Lower leg skin (tissue), 3 donors: ENCODE results near the gene UST.

ENCODE experiments used
- POLR2A ChIP-seq, 2 donors: fragments of 450-650 bp; IDR thresholded peaks; one replicate each; pipeline ENCODE4 v1.6.1; 2016 to 2017; ENCODE audit warnings: antibody characterized with exemption in 2 of 2, mild to moderate bottlenecking in 1 of 2, moderate library complexity in 1 of 2
- TF ChIP-seq, protein P1 (sequence below), 3 donors: fragments of 450-650 bp; IDR thresholded peaks; one replicate each; pipeline ENCODE4 v1.5.1; 2016; ENCODE audit warnings: antibody characterized with exemption in 3 of 3, mild to moderate bottlenecking in 3 of 3, moderate library complexity in 2 of 3

DNA sequence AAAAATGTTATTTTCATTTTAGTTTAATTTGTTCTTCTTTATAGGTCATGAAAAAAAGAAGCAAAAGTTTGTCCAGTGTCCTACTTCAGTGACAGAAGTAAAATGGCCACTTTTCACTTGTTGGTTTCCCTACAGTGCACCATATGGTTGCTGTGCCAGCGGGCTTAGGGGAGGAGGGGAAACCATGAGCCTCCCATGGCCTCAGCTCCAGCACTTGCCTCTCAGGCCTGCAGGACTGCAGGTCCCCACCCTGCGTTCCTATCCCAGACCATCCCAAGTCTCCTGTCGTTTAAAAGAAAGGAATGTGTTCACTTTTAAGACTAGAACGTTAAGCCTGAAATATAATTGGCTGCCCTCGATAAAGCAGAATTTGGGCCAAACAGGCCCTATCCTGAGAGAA is 360.7 kb downstream of the UST start:
- TF ChIP-seq, protein P1, sequence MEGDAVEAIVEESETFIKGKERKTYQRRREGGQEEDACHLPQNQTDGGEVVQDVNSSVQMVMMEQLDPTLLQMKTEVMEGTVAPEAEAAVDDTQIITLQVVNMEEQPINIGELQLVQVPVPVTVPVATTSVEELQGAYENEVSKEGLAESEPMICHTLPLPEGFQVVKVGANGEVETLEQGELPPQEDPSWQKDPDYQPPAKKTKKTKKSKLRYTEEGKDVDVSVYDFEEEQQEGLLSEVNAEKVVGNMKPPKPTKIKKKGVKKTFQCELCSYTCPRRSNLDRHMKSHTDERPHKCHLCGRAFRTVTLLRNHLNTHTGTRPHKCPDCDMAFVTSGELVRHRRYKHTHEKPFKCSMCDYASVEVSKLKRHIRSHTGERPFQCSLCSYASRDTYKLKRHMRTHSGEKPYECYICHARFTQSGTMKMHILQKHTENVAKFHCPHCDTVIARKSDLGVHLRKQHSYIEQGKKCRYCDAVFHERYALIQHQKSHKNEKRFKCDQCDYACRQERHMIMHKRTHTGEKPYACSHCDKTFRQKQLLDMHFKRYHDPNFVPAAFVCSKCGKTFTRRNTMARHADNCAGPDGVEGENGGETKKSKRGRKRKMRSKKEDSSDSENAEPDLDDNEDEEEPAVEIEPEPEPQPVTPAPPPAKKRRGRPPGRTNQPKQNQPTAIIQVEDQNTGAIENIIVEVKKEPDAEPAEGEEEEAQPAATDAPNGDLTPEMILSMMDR (IDR thresholded peaks at IDR 0.05) = no peak
- TF ChIP-seq POLR2A (IDR thresholded peaks at IDR 0.05) = no peak
